Heart left ventricle (tissue), 13 donors: ENCODE results near the gene UNC13B.

Experiments used
- CTCF ChIP-seq, 12 donors: fragments of 200-600 bp; sonication (generic) in 4 of 12; IDR thresholded peaks; one replicate each; pipeline versions ENCODE4 v1.5.0 to v1.8.0; 2018 to 2022; ENCODE audit warnings: antibody characterized with exemption in 12 of 12, mild to moderate bottlenecking in 5 of 12
- POLR2A ChIP-seq, 2 donors: fragments of 450-650 bp; IDR thresholded peaks; one replicate each; pipeline ENCODE4 v1.6.1; 2017; ENCODE audit warnings: antibody characterized with exemption in 2 of 2, mild to moderate bottlenecking in 2 of 2, moderate library complexity in 2 of 2
- donor health status: ischemic (EF 13 %, LVEDD 7.1; RV severe dilation, severe dysfunction).
- donor health status: DM: no; HTN: yes; CAD: no.
- donor health status: DM: no; HTN: no; CAD: no.
- donor health status: ischemic (EF 25% LVEDD 6.9; RV normal size, moderate dysfunction).
- donor health status: ischemic (EF 25% LVEDD 5.7; RV mildly dilated, moderate dysfunction).
- donor health status: ischemic (EF 35%, LVEDD 5.7; RV mildly dilated, moderate dysfunction).
- donor health status: nonischemic (EF 11% LVEDD 7.7; RV severe dilation, severe dysfunction).
- donor health status: DM: yes; HTN: yes; CAD: no.
- donor health status: PGD.
- donor health status: ischemic (EF 29% LVEDD 5.4; RV normal size, mild dysfunction).
- donor health status: nonischemic (EF 23%, LVEDD 6.1; RV moderate dilation, normal function).

GRCh38 chr9:35114840-35115628 lies 46.8 kb upstream of the UNC13B start:
- TF ChIP-seq CTCF (IDR thresholded peaks at IDR 0.05): no peak
- TF ChIP-seq POLR2A (IDR thresholded peaks at IDR 0.05): no peak
